HUES48 (cell line): Measurements from ENCODE around the gene SEMA6D.

Source experiments
- H3K27ac ChIP-seq: one replicate; pipeline ENCODE4 v1.7.0; 2013; ENCODE audit warnings: low read depth, low read length, inconsistent platforms
- H3K27me3 ChIP-seq: 2 replicates; pipeline ENCODE4 v1.6.1; 2013; ENCODE audit warnings: mild to moderate bottlenecking, low read length; ENCODE audit not compliant: control insufficient read depth, insufficient read depth
- H3K36me3 ChIP-seq: 2 replicates; pipeline ENCODE4 v1.6.1; 2013; ENCODE audit warnings: low read length; ENCODE audit not compliant: control insufficient read depth, insufficient read depth
- H3K4me1 ChIP-seq: 2 replicates; pipeline ENCODE4 v1.6.1; 2013; ENCODE audit warnings: mild to moderate bottlenecking, low read length; ENCODE audit not compliant: control insufficient read depth, insufficient read depth
- H3K4me3 ChIP-seq: 2 replicates; pipeline ENCODE4 v1.5.1; 2013; ENCODE audit warnings: mild to moderate bottlenecking, low read depth, low read length
- H3K9ac ChIP-seq: 2 replicates; pipeline ENCODE4 v1.6.1; 2013; ENCODE audit warnings: mild to moderate bottlenecking, low read depth, low read length, moderate library complexity
- H3K9me3 ChIP-seq: 2 replicates; pipeline ENCODE4 v1.6.1; 2013; ENCODE audit warnings: low read length; ENCODE audit not compliant: control insufficient read depth, insufficient read depth

Gene SEMA6D, protein sequence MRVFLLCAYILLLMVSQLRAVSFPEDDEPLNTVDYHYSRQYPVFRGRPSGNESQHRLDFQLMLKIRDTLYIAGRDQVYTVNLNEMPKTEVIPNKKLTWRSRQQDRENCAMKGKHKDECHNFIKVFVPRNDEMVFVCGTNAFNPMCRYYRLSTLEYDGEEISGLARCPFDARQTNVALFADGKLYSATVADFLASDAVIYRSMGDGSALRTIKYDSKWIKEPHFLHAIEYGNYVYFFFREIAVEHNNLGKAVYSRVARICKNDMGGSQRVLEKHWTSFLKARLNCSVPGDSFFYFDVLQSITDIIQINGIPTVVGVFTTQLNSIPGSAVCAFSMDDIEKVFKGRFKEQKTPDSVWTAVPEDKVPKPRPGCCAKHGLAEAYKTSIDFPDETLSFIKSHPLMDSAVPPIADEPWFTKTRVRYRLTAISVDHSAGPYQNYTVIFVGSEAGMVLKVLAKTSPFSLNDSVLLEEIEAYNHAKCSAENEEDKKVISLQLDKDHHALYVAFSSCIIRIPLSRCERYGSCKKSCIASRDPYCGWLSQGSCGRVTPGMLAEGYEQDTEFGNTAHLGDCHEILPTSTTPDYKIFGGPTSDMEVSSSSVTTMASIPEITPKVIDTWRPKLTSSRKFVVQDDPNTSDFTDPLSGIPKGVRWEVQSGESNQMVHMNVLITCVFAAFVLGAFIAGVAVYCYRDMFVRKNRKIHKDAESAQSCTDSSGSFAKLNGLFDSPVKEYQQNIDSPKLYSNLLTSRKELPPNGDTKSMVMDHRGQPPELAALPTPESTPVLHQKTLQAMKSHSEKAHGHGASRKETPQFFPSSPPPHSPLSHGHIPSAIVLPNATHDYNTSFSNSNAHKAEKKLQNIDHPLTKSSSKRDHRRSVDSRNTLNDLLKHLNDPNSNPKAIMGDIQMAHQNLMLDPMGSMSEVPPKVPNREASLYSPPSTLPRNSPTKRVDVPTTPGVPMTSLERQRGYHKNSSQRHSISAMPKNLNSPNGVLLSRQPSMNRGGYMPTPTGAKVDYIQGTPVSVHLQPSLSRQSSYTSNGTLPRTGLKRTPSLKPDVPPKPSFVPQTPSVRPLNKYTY

GRCh38 chr15:47717036-47717612 lies at the start of gene SEMA6D:
Gene SEMA6D (plus strand): TSS chr15:47717505. CDS start chr15:47759799, 42,294 bp downstream.
- Histone ChIP-seq H3K27ac (peak within 1 kb of the TSS; percentile 67), H3K36me3 (no peaks in the 10 kb centered on the region), H3K27me3 (peaks cover 50% of the 10 kb centered on the region), H3K4me1 (peaks cover 38% of the 10 kb centered on the region), H3K9ac (peak within 1 kb of the TSS; percentile 32; the same call in 1 of the 2 replicates), H3K9me3 (no peaks in the 10 kb centered on the region), H3K4me3 (peak within 1 kb of the TSS; percentile 80)

DNA sequence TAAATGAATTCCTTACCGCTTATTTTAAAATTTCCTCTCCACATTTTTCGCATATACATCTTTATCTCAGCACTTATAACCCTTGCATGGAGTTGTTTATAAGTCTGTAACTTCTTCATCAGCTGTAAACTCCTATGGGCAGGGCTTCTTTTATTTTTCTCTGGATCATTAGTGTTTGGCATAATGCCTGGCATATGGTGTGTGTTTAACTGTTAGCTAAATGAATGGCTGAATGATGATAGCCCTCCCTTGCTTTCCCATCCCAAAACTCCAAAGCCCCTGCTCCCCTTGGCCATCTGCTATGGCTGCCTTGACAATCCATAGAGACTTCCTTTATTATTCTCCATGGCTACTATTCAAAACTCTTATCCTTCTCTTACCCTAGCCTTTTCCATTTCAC lies 48.1 kb upstream of the SEMA6D start:
- no peak overlapping the region for H3K27ac ChIP-seq
- H3K4me1 ChIP-seq: peaks cover 13% of the 10 kb centered on the region
- no peak overlapping the region for H3K9ac ChIP-seq
- H3K9me3 ChIP-seq: no peaks in the 10 kb centered on the region
- H3K36me3 ChIP-seq: no peaks in the 10 kb centered on the region
- no peak overlapping the region for H3K4me3 ChIP-seq
- no peaks in the 10 kb centered on the region for H3K27me3 ChIP-seq

- Histone ChIP-seq H3K36me3 (no peaks in the 10 kb centered on the region), H3K4me1 (peaks cover 20% of the 10 kb centered on the region), H3K27me3 (no peaks in the 10 kb centered on the region), H3K9me3 (no peaks in the 10 kb centered on the region), H3K4me3 (no peak overlapping the region), H3K9ac (no peak overlapping the region), H3K27ac (no peak overlapping the region)
Observed at GRCh38 chr15:47670365-47670764, 46.9 kb upstream of the SEMA6D start.

DNA sequence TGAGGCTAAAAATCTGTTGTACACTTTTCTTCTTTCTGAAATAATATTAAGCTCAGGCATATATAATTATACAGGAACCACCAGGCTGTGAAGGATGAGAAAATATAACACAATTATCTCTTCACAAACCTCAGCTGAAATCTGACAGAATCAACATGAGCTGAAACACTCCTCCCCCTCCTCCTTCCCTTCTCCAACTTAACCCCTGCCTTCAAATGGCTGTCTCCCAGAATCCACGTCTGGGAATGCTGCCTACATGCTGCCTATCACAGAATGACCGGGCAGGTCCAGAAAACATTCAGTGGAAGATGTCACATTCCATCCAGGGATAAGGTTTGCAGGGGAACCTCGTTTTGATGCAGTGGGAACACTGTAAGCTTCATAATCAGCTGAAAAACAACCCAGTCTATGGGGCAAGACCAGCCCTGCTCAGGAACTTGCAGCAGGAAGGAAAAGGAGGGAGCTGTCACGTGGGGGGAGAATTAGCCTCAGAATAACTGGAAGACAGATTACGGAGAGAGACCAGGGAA lies 44.0 kb upstream of the SEMA6D start:
- H3K9ac ChIP-seq: no peak overlapping the region
- H3K36me3 ChIP-seq: no peaks in the 10 kb centered on the region
- H3K27ac ChIP-seq: no peak overlapping the region
- H3K9me3 ChIP-seq: 0 out of 2 replicates have a peak, but pooled peaks cover 6% of the 10 kb centered on the region
- H3K4me1 ChIP-seq: peaks cover 28% of the 10 kb centered on the region
- H3K27me3 ChIP-seq: no peaks in the 10 kb centered on the region
- no peak overlapping the region for H3K4me3 ChIP-seq

DNA sequence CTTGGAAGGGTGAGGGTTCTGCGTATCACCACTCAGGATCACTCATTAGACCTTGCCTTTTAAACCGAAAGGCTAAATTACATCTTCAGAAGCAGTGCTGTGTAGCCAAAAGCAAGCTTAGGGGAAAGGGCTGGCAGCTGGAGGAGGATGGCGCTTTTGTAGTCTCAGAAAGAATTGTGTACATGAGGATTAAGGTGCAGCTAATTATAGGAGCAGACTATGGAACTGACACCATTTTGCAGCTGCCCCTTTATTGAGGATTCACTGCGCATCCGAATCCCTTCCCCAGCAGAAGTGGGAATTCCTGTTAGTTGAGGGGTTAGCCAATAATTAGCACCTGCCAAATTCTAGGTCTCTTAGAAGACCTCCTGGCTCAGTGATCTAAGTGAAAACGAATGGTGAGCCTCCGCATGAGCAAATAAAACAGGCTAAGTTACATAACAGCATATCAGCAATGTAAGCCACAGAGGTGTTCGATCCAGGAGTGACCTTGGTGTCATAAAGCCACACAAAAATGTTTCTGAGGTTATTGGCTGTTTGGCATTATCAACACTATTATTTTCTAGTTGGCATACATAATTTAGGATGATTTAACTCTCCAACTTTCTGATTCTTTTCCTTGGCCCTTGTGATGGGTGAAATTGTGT lies 42.6 kb upstream of the SEMA6D start:
- Histone ChIP-seq H3K27me3 (no peaks in the 10 kb centered on the region), H3K36me3 (no peaks in the 10 kb centered on the region), H3K9me3 (0 out of 2 replicates have a peak, but pooled peaks cover 6% of the 10 kb centered on the region), H3K9ac (no peak overlapping the region), H3K4me1 (peaks cover 28% of the 10 kb centered on the region), H3K4me3 (no peak overlapping the region), H3K27ac (no peak overlapping the region)

GRCh38 chr15:47675735-47676134 lies 41.6 kb upstream of the SEMA6D start:
- 0 out of 2 replicates have a peak, but pooled peaks cover 6% of the 10 kb centered on the region for H3K9me3 ChIP-seq
- H3K9ac ChIP-seq: no peak overlapping the region
- H3K36me3 ChIP-seq: no peaks in the 10 kb centered on the region
- no peak overlapping the region for H3K4me3 ChIP-seq
- no peak overlapping the region for H3K27ac ChIP-seq
- H3K4me1 ChIP-seq: peaks cover 25% of the 10 kb centered on the region
- H3K27me3 ChIP-seq: no peaks in the 10 kb centered on the region

GRCh38 chr15:47678040-47678439 lies 39.3 kb upstream of the SEMA6D start:
- Histone ChIP-seq H3K4me3 (no peak overlapping the region), H3K27ac (no peak overlapping the region), H3K36me3 (no peaks in the 10 kb centered on the region), H3K9ac (no peak overlapping the region), H3K9me3 (0 out of 2 replicates have a peak, but pooled peaks cover 6% of the 10 kb centered on the region), H3K27me3 (no peaks in the 10 kb centered on the region), H3K4me1 (peaks cover 23% of the 10 kb centered on the region)

DNA sequence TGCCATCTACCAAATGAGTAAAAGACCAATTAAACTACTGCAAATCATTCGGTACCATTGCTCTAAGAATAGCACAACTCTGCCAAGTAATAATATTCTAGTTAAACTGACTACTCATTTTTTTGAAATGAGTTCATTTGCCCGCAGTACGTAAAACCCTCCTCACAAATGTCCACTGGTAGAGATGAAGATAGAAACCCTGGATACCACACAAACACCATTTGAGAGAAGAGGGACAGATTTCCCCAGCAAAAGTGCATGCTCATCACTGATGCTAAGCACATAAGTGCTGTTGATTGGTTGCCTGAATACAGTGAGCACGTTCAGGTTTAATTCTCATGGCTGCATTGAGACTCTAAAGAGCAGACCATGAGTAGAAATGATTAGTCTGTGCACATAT lies 34.6 kb upstream of the SEMA6D start:
- Histone ChIP-seq H3K36me3 (no peaks in the 10 kb centered on the region), H3K27ac (no peak overlapping the region), H3K4me1 (no peaks in the 10 kb centered on the region), H3K27me3 (no peaks in the 10 kb centered on the region), H3K9me3 (no peaks in the 10 kb centered on the region), H3K4me3 (no peak overlapping the region), H3K9ac (no peak overlapping the region)

GRCh38 chr15:47685141-47685870 lies 32.0 kb upstream of the SEMA6D start:
- Histone ChIP-seq H3K36me3 (no peaks in the 10 kb centered on the region), H3K9me3 (no peaks in the 10 kb centered on the region), H3K27ac (no peak overlapping the region), H3K9ac (no peak overlapping the region), H3K4me1 (no peaks in the 10 kb centered on the region), H3K27me3 (no peaks in the 10 kb centered on the region), H3K4me3 (no peak overlapping the region)
